Measurements from ENCODE around the gene HHIPL1.

DNA sequence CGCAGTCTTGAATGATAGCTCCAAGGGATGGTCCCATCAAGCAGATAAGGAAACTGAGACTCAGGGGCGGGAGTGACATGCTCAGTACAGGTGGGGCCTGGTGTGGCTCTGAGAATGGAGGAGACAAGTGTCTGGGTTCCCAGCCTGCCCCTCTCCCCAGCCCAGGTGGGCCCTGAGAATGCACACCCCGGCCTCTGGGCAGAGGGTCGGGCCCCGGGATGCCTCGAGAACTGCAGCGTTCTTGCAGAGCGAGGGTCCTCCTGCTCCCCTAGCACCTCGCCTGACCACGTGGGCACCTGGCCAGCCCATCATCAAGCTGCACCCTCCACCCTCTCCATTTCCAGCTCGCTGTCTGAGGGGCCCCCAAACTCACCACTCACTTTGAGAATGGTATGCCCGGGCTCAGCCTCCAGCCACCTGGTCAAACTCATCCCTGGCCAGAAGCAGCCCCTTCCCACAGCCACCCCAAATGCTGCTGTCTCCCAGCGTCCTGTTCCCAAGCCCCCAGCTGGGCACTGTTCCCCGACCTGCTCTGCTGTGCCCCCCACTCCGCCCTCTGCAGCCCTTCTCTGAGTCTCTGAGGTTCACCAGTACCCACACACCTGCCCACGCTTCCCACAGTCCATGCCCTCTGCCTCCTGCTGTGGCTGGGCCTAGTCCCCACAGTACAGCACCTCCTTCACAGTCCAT, 83.4 kb downstream of the HHIPL1 start:
- TF ChIP-seq, protein P1, sequence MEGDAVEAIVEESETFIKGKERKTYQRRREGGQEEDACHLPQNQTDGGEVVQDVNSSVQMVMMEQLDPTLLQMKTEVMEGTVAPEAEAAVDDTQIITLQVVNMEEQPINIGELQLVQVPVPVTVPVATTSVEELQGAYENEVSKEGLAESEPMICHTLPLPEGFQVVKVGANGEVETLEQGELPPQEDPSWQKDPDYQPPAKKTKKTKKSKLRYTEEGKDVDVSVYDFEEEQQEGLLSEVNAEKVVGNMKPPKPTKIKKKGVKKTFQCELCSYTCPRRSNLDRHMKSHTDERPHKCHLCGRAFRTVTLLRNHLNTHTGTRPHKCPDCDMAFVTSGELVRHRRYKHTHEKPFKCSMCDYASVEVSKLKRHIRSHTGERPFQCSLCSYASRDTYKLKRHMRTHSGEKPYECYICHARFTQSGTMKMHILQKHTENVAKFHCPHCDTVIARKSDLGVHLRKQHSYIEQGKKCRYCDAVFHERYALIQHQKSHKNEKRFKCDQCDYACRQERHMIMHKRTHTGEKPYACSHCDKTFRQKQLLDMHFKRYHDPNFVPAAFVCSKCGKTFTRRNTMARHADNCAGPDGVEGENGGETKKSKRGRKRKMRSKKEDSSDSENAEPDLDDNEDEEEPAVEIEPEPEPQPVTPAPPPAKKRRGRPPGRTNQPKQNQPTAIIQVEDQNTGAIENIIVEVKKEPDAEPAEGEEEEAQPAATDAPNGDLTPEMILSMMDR (IDR thresholded peaks at IDR 0.05), result no peak
- TF ChIP-seq POLR2AphosphoS5 (IDR thresholded peaks at IDR 0.05), result no peak
- no peak for TF ChIP-seq POLR2A (IDR thresholded peaks at IDR 0.05)

Data from suprapubic skin (tissue), 4 donors.